Effector CD4-positive, alpha-beta T cell (primary cell): ENCODE measurements around the gene GMPPB.

Source experiments
- DNase-seq: peaks from one replicate; pipeline ENCODE4 v3.0.0-alpha.2; 2020

The GMPPB gene

GRCh38 chr3:49727924-49728361 lies 4.2 kb upstream of the GMPPB start:
- no peak for DNase-seq

- DNase-seq = no peak
Measured at GRCh38 chr3:49727154-49727923, 3.6 kb upstream of the GMPPB start.

GRCh38 chr3:49725906-49726681 lies 2.3 kb upstream of the GMPPB start:
- no peak for DNase-seq

- DNase-seq = peak; percentile 32
Measured at GRCh38 chr3:49724586-49724985, 835 bp upstream of the GMPPB start.

- DNase-seq = peak; percentile 60
Measured at GRCh38 chr3:49723296-49723627, 489 bp downstream of the GMPPB start.

- no peak for DNase-seq
Measured at GRCh38 chr3:49722896-49723295, 855 bp downstream of the GMPPB start.

- DNase-seq = no peak
Measured at GRCh38 chr3:49721896-49722781, 1.6 kb downstream of the GMPPB start.

- no peak for DNase-seq
Measured at GRCh38 chr3:49721596-49721895, 2.2 kb downstream of the GMPPB start.

GRCh38 chr3:49720855-49721595 lies 2.7 kb downstream of the GMPPB start:
- no peak for DNase-seq

GRCh38 chr3:49719214-49719884 lies 4.4 kb downstream of the GMPPB start, which contains the start of gene AMIGO3:
TSS of gene AMIGO3 (minus strand) at chr3:49719684. CDS start at chr3:49719465, 219 bp downstream.
- DNase-seq = peak; percentile 92

GRCh38 chr3:49718858-49719213 lies 4.9 kb downstream of the GMPPB start:
- DNase-seq = no peak

GRCh38 chr3:49717959-49718857 lies 5.5 kb downstream of the GMPPB start:
- DNase-seq = peak; percentile 1

- DNase-seq = peak; percentile 0
Measured at GRCh38 chr3:49717211-49717958, 6.4 kb downstream of the GMPPB start.

- peak; percentile 1 for DNase-seq
Measured at GRCh38 chr3:49716691-49717210, 7.0 kb downstream of the GMPPB start.

- DNase-seq = peak; percentile 1
Measured at GRCh38 chr3:49716169-49716568, 7.6 kb downstream of the GMPPB start.

- DNase-seq = no peak
Measured at GRCh38 chr3:49715611-49716121, 8.1 kb downstream of the GMPPB start.

- no peak for DNase-seq
Measured at GRCh38 chr3:49714728-49715550, 8.8 kb downstream of the GMPPB start.

GRCh38 chr3:49713336-49714105 lies 10.2 kb downstream of the GMPPB start:
- DNase-seq = no peak
